Measurements from ENCODE around the gene ACADVL.

- TF ChIP-seq CTCF (IDR thresholded peaks at IDR 0.05; ENCODE audit: poor library complexity, severe bottlenecking) (no peak), EZH2 (IDR thresholded peaks at IDR 0.05; ENCODE audit: borderline replicate concordance, insufficient read depth, low read length, poor library complexity, severe bottlenecking) (peak; percentile 48), REST (IDR thresholded peaks at IDR 0.05; ENCODE audit: borderline replicate concordance) (no peak), EP300 (conservative IDR thresholded peaks at IDR 0.05; ENCODE audit: poor library complexity, severe bottlenecking) (no peak), TAF1 (IDR thresholded peaks at IDR 0.05; ENCODE audit: low read depth) (no peak)
Measured at GRCh38 chr17:7262192-7262934, 42.6 kb downstream of the ACADVL start, which contains the start of gene CLDN7.
